Fibroblast of skin of left quadriceps (primary cell): ENCODE measurements around the gene NR2F1.

ENCODE experiments used
- DNase-seq, 2 experiments: peaks; one replicate each; pipeline ENCODE4 v3.0.0-alpha.2; 2013; ENCODE audit warnings: low read depth in 2 of 2

NR2F1 gene

DNA sequence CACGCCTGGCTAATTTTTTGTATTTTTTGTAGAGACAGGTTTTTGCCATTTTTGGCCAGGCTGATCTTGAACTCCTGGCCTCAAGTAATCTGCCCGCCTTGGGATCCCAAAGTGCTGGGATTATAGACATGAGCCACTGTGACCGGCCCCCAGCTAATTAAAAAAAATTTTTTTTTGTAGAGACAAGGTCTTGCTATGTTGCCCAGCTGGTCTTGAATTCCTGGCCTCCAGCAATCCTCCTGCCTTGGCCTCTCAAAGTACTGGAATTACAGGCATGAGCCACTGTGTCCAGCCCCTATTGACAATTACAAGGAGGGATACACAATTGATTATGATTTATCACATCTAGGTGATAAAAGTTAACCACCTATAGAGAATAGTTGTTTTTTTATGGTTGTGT lies 59.5 kb downstream of the NR2F1 start:
- no peak for DNase-seq
